Measurements from ENCODE around the gene WDFY2. TPM values are rescaled to one million over a fixed set of nuclear protein-coding genes. Genes with fewer than 3 reads are reported as not detected.
"Not testable (repeated sequence)": the region's sequence is repeated elsewhere in the genome, so short reads cannot be mapped to it uniquely, and the experiment has no call there.

WDFY2 gene
- total and polyA plus RNA-seq, 4 donors = 4.6 to 27.3 (median 10.9) TPM

- Histone ChIP-seq H3K4me3 (no peak overlapping the region), H3K9me3 (ENCODE audit: control insufficient read depth in 4 of 4, insufficient read depth in 3 of 4, low read length in 3 of 4) (no peaks in the 10 kb centered on the region), H3K9ac (ENCODE audit: insufficient read depth in 1 of 2, low read length in 2 of 2) (no peak overlapping the region), H3K27me3 (ENCODE audit: control insufficient read depth in 3 of 3, insufficient read depth in 3 of 3, low read length in 2 of 3) (no peaks in the 10 kb centered on the region), H3K4me1 (ENCODE audit: control insufficient read depth in 5 of 5, insufficient read depth in 5 of 5, low read length in 5 of 5) (peaks cover 7 to 20% (median 16%) of the 10 kb centered on the region in 5 donors), H3K36me3 (ENCODE audit: control insufficient read depth in 4 of 4, insufficient read depth in 4 of 4, low read length in 4 of 4) (no peaks in the 10 kb centered on the region), H3K27ac (ENCODE audit: low read depth in 1 of 2, low read length in 1 of 2) (no peak overlapping the region)
- DNase-seq (no peak), ATAC-seq (ENCODE audit: insufficient read depth, low FRiP score) (no peak)
- TF ChIP-seq CTCF (IDR thresholded peaks at IDR 0.05; ENCODE audit: control extremely low read depth, extremely low read depth) = no peak
- 96% methylated on average over 4 of the region's 4 CpGs for WGBS, 2 donors
These were observed 62.8 kb downstream of the WDFY2 start for GRCh38 chr13:51647067-51647466.

GRCh38 chr13:51652193-51652592 is 67.9 kb downstream of the WDFY2 start:
- not testable (repeated sequence) for H3K4me3 ChIP-seq; H3K9me3 ChIP-seq (ENCODE audit: control insufficient read depth in 4 of 4, insufficient read depth in 3 of 4, low read length in 3 of 4); DNase-seq; H3K36me3 ChIP-seq (ENCODE audit: control insufficient read depth in 4 of 4, insufficient read depth in 4 of 4, low read length in 4 of 4); H3K27ac ChIP-seq (ENCODE audit: low read depth in 1 of 2, low read length in 1 of 2); H3K27me3 ChIP-seq (ENCODE audit: control insufficient read depth in 3 of 3, insufficient read depth in 3 of 3, low read length in 2 of 3); ATAC-seq (ENCODE audit: insufficient read depth, low FRiP score); H3K4me1 ChIP-seq (ENCODE audit: control insufficient read depth in 5 of 5, insufficient read depth in 5 of 5, low read length in 5 of 5); H3K9ac ChIP-seq (ENCODE audit: insufficient read depth in 1 of 2, low read length in 2 of 2)
- 96 to 100% methylated on average over 3 of the region's 3 CpGs for WGBS, 2 donors

GRCh38 chr13:51659276-51660127 is 75.2 kb downstream of the WDFY2 start:
- Histone ChIP-seq H3K4me1 (ENCODE audit: control insufficient read depth in 5 of 5, insufficient read depth in 5 of 5, low read length in 5 of 5) (peaks cover 0 to 7% (median 4%) of the 10 kb centered on the region in 5 donors), H3K9me3 (ENCODE audit: control insufficient read depth in 4 of 4, insufficient read depth in 3 of 4, low read length in 3 of 4) (peaks cover 0 to 2% (median 0%) of the 10 kb centered on the region in 4 donors), H3K9ac (ENCODE audit: insufficient read depth in 1 of 2, low read length in 2 of 2) (no peak overlapping the region), H3K27ac (ENCODE audit: low read depth in 1 of 2, low read length in 1 of 2) (no peak overlapping the region), H3K27me3 (ENCODE audit: control insufficient read depth in 3 of 3, insufficient read depth in 3 of 3, low read length in 2 of 3) (no peaks in the 10 kb centered on the region), H3K4me3 (no peak overlapping the region), H3K36me3 (ENCODE audit: control insufficient read depth in 4 of 4, insufficient read depth in 4 of 4, low read length in 4 of 4) (no peaks in the 10 kb centered on the region)
- ATAC-seq (ENCODE audit: insufficient read depth, low FRiP score) (no peak), DNase-seq (no peak)
- TF ChIP-seq CTCF (IDR thresholded peaks at IDR 0.05; ENCODE audit: control extremely low read depth, extremely low read depth) = no peak
- WGBS, 2 donors = 85 to 88% methylated on average over 6 of the region's 6 CpGs

GRCh38 chr13:51660813-51661212 is 76.6 kb downstream of the WDFY2 start:
- no peak for ATAC-seq (ENCODE audit: insufficient read depth, low FRiP score)
- 90 to 92% methylated on average over 1 of the region's 1 CpG for WGBS, 2 donors
- Histone ChIP-seq H3K27ac (ENCODE audit: low read depth in 1 of 2, low read length in 1 of 2) (no peak overlapping the region), H3K4me1 (ENCODE audit: control insufficient read depth in 5 of 5, insufficient read depth in 5 of 5, low read length in 5 of 5) (peaks cover 0 to 8% (median 5%) of the 10 kb centered on the region in 5 donors), H3K9ac (ENCODE audit: insufficient read depth in 1 of 2, low read length in 2 of 2) (no peak overlapping the region), H3K36me3 (ENCODE audit: control insufficient read depth in 4 of 4, insufficient read depth in 4 of 4, low read length in 4 of 4) (no peaks in the 10 kb centered on the region), H3K9me3 (ENCODE audit: control insufficient read depth in 4 of 4, insufficient read depth in 3 of 4, low read length in 3 of 4) (peaks cover 0 to 2% (median 0%) of the 10 kb centered on the region in 4 donors), H3K4me3 (no peak overlapping the region), H3K27me3 (ENCODE audit: control insufficient read depth in 3 of 3, insufficient read depth in 3 of 3, low read length in 2 of 3) (no peaks in the 10 kb centered on the region)
- DNase-seq = no peak
- TF ChIP-seq CTCF (IDR thresholded peaks at IDR 0.05; ENCODE audit: control extremely low read depth, extremely low read depth) = no peak

All from lung (tissue), 12 donors.